GM20000 (cell line): ENCODE data around the gene CDKN2B.

ENCODE experiments used
- DNase-seq: peaks from one replicate; pipeline ENCODE4 v3.0.0; 2012; ENCODE audit warnings: low spot score
- CTCF ChIP-seq: IDR thresholded peaks from 2 replicates; pipeline ENCODE4 v1.5.1; 2012; ENCODE audit warnings: mild to moderate bottlenecking, control low read depth; ENCODE audit errors: extremely low read depth, missing control alignments

The CDKN2B gene

DNA sequence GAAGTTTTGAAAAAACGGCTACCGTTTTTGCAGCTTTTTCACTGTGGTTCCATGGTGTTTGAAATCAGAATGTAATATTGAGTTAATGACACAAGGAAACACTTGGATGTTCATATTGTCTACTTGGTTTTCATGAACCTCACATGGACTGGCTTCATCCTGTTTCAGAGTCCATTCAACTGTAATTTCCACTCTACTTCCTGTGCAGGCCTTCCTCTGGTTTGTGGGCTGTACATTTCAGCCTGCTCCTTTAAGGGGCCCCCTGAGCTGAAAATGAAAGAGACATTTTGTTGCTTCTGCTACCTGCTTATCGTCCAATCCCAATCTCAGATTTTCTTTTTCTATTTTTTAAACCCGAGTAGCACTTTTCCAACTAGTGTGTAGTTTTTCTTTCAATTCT lies 41.8 kb upstream of the CDKN2B start:
- peak; percentile 21 for DNase-seq
- no peak for TF ChIP-seq CTCF

GRCh38 chr9:22049411-22049810 lies 40.3 kb upstream of the CDKN2B start:
- no peak for TF ChIP-seq CTCF
- DNase-seq: no peak

DNA sequence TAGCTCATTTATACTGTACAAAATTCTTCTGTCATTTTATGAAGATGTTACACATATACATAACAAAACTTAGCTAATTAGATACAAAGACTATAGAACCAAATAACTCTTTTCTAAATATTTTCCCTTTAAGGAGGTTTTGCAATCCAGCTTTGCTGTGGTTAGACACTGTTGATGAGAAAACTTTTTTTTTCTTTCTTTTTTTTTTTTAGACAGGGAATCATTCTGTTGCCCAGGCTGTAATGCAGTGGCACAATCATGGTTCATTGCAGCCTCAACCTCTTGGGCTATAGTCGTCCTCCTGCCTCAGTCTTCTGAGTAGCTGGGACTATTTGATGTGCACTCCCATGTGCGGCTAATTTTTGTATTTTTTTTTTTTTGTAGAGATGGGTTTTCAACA lies 38.5 kb upstream of the CDKN2B start:
- no peak for DNase-seq
- TF ChIP-seq CTCF: no peak

- TF ChIP-seq CTCF: no peak
- no peak for DNase-seq
Observed at GRCh38 chr9:22046243-22046885, 37.3 kb upstream of the CDKN2B start.

DNA sequence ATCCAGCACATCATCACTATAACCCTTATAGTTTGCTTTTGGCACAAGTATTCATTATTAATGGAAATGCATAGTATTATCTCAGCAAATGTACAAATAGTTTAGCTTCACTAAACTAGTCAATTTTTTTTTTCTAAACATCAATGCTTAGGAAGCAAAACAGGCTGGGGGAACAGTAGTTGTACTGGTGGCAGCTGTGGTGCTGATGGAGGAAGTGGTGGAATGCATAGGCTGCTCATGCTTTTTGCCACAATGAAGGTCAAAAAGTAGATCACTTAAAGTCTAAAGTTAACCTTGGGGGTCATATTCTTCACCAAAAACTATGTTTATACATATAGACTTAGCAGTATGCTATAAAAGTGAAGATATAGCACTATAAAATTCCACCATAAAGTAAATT lies 36.3 kb upstream of the CDKN2B start:
- DNase-seq: no peak
- no peak for TF ChIP-seq CTCF

DNA sequence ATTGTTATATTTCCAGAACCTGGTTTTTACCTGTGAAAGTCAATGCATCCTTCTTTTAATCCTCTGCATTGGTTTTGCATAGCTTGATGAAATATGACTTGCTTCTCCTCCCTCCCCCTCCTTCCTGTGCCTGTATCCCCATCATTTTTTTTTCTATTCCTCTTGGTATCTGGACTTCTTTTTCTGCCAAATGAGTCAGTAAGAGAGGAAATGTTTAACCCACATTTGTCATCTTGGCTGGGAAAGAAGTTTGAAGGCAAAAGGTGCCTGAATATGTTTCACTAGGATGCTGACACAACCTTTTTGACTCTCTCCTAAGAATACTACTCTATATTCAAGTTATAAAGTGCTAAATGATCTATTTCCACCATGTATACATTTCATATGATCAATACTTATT lies 35.5 kb upstream of the CDKN2B start:
- DNase-seq: no peak
- no peak for TF ChIP-seq CTCF

DNA sequence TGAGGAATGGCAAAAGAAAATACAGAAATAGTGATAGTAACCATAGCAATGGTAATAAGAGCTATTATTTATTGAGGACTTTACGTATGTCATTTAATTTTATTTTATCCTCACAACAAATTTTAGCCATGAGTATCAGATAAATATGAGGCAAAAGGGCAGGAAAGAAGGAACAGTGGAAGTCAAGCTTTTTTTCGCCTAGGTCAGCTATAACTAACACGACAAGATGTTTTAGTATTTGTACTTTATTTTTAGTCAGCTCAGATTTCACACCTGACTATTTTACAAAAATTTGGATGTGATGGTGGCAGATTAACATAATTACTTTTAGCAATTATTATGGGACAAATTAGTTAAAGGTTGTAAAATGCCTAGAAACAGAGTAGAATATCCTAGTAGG lies 34.8 kb upstream of the CDKN2B start:
- TF ChIP-seq CTCF: no peak
- DNase-seq: no peak

GRCh38 chr9:22041775-22042174 lies 32.7 kb upstream of the CDKN2B start:
- no peak for DNase-seq

More at GRCh38 chr9:22041775-22042174, 32.7 kb upstream of the CDKN2B start:
- no peak for TF ChIP-seq CTCF
